Left lung (tissue), 10 donors: ENCODE measurements around the gene PTPRT. TPM values are rescaled to one million over a fixed set of nuclear protein-coding genes. Genes with fewer than 3 reads are reported as not detected.

Source experiments
- ATAC-seq: fragments of 200-7000 bp; cut with Tn5 transposase; one replicate; pipeline ENCODE4 v1.9.1; 2020; ENCODE audit warnings: moderate library complexity
- DNase-seq, 4 donors: peaks; one replicate each; pipeline ENCODE4 v3.0.0-alpha.2; 2013 to 2020
- H3K27ac ChIP-seq, 2 donors: fragments of 200-600 bp; sonication (generic) in 1 of 2; one replicate each; pipeline versions ENCODE4 v1.5.0 to v1.8.0; 2020 to 2021
- H3K27me3 ChIP-seq, 2 donors: fragments of 200-600 bp; sonication (generic) in 1 of 2; one replicate each; pipeline versions ENCODE4 v1.5.0 to v1.8.0; 2020 to 2021
- H3K36me3 ChIP-seq, 2 donors: fragments of 200-600 bp; sonication (generic) in 1 of 2; one replicate each; pipeline versions ENCODE4 v1.5.0 to v1.8.0; 2020 to 2021
- H3K4me1 ChIP-seq, 2 donors: fragments of 200-600 bp; one replicate each; pipeline ENCODE4 v1.8.0; 2021
- H3K4me3 ChIP-seq, 2 donors: fragments of 200-600 bp; sonication (generic) in 1 of 2; one replicate each; pipeline versions ENCODE4 v1.5.0 to v1.8.0; 2020 to 2021; ENCODE audit warnings: mild to moderate bottlenecking in 1 of 2
- H3K9me3 ChIP-seq, 2 donors: fragments of 200-600 bp; sonication (generic) in 1 of 2; one replicate each; pipeline versions ENCODE4 v1.5.0 to v1.8.0; 2020 to 2021
- intact Hi-C, 2 donors: fragments of 100-400 bp; cut with DNase I; formaldehyde crosslinking; loops; one replicate each; pipeline versions ENCODE4 v1.11.2 to v1.14.2; 2022
- polyA plus RNA-seq, 6 donors: library from polyadenylated mRNA; unstranded; fragments of 120-200 nt; gene quantifications; one replicate each; pipeline ENCODE4 v1.2.1, GENCODE V29; 2013; ENCODE audit not compliant: insufficient read length in 6 of 6
- total RNA-seq, 2 donors: library from RNA; stranded (reverse); fragmentation: NEBNext Ultra II Directional; extraction: Animal tissue kit (Norgen Biotek cat#: 25700); gene quantifications; one replicate each; pipeline ENCODE4 v1.2.1, GENCODE V29; 2021
- TF ChIP-seq, protein P1 (sequence below), 2 donors: fragments of 200-600 bp; sonication (generic) in 1 of 2; IDR thresholded peaks; one replicate each; pipeline versions ENCODE4 v1.5.0 to v1.8.0; 2021; ENCODE audit warnings: antibody characterized with exemption in 2 of 2
- donor health status: DM: no; HTN: yes; CAD: no.
- donor health status: DM: no; HTN: no; CAD: no.

Gene PTPRT
- total and polyA plus RNA-seq, 8 donors, result 0.15 to 2.9 (median 1.4) TPM

DNA sequence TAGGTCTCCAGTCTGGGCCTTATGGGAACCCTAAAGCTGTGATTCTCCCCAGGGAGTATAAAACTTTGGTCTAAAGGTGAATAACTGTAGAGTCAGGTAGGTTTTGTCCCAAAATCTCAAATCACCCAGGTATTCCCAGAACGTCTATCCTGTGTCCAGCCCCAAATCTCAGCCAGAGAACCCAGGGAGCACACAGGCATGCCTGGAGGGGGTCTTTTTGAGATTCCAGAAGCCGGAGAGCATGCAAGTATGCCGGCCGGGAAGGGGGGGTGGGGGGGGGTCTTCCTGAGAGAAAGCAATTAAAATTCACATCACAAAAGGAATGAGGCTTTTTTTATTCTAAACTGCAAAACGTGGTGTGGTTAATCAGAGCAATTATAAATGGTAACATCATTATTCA lies 210.0 kb downstream of the PTPRT start:
- Histone ChIP-seq H3K4me1 (no peaks in the 10 kb centered on the region), H3K27ac (no peak overlapping the region), H3K9me3 (no peaks in the 10 kb centered on the region), H3K36me3 (no peaks in the 10 kb centered on the region), H3K27me3 (peaks cover 0 to 13% of the 10 kb centered on the region in 2 donors), H3K4me3 (no peak overlapping the region)
- ATAC-seq, result no peak
- intact Hi-C loops, result no loop called here
- TF ChIP-seq, protein P1, sequence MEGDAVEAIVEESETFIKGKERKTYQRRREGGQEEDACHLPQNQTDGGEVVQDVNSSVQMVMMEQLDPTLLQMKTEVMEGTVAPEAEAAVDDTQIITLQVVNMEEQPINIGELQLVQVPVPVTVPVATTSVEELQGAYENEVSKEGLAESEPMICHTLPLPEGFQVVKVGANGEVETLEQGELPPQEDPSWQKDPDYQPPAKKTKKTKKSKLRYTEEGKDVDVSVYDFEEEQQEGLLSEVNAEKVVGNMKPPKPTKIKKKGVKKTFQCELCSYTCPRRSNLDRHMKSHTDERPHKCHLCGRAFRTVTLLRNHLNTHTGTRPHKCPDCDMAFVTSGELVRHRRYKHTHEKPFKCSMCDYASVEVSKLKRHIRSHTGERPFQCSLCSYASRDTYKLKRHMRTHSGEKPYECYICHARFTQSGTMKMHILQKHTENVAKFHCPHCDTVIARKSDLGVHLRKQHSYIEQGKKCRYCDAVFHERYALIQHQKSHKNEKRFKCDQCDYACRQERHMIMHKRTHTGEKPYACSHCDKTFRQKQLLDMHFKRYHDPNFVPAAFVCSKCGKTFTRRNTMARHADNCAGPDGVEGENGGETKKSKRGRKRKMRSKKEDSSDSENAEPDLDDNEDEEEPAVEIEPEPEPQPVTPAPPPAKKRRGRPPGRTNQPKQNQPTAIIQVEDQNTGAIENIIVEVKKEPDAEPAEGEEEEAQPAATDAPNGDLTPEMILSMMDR (IDR thresholded peaks at IDR 0.05), result no peak
- no peak for DNase-seq

DNA sequence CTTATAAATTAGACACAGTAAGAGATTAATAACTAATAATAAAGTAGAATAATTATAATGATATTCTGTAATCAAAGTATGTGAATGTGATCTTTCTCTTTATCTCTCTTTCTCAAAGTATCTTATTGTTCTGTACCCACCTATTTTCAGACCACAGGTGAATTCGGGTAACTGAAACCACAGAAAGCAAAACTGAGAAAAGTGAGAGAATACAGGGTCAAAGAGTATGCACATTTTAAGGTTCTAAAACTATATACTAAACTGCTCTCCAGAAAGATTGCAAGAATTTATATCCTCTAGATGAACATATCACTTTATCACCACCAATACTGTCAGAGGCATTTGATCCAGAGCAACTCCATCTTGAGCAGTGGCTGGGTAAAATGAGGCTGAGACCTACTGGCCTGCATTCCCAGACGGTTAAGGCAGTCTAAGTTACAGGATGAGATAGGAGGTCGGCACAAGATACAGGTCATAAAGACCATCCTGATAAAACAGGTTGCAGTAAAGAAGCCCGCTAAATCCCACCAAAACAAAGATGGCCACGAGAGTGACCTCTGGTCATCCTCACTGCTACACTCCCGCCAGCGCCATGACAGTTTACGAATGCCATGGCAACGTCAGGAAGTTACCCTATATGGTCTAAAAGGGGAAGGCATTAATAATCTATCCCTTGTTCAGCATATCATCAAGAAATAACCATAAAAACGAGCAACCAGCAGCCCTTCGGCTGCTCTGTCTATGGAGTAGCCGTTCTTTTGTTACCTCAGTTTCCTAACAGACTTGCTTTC lies 211.3 kb downstream of the PTPRT start:
- TF ChIP-seq, protein P1 (IDR thresholded peaks at IDR 0.05), result no peak
- intact Hi-C loops, result no loop called here

DNA sequence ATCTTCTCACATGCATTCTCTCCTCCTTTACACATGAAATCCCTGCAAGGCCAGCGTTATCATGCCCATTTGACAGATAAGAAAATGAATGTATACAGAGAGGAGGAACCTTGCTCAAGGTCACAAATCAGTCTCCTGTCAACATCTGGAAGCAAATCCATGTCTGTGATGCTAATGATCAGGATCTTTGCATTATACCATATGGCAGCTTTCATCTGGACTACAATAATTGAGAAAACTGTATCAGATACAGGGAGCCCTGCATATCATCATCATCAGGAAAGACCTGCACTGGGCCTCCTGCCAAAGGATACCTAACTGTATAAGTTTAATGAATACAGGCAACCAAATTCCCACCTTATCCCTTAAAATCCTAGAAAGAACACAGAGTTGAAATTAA lies 213.7 kb downstream of the PTPRT start:
- H3K9me3 ChIP-seq, result no peaks in the 10 kb centered on the region
- TF ChIP-seq, protein P1 (IDR thresholded peaks at IDR 0.05), result no peak
- no peak overlapping the region for H3K27ac ChIP-seq
- no peak for DNase-seq
- intact Hi-C loops, result no loop called here
- no peaks in the 10 kb centered on the region for H3K4me1 ChIP-seq
- no peak overlapping the region for H3K4me3 ChIP-seq
- no peaks in the 10 kb centered on the region for H3K36me3 ChIP-seq
- peaks cover 0 to 13% of the 10 kb centered on the region in 2 donors for H3K27me3 ChIP-seq
- no peak for ATAC-seq

More for the DNA sequence above, 211.3 kb downstream of the PTPRT start:
- ATAC-seq (no peak), DNase-seq (no peak)
- Histone ChIP-seq H3K36me3 (no peaks in the 10 kb centered on the region), H3K4me3 (no peak overlapping the region), H3K27ac (no peak overlapping the region), H3K9me3 (no peaks in the 10 kb centered on the region), H3K4me1 (no peaks in the 10 kb centered on the region), H3K27me3 (peaks cover 0 to 13% of the 10 kb centered on the region in 2 donors)

DNA sequence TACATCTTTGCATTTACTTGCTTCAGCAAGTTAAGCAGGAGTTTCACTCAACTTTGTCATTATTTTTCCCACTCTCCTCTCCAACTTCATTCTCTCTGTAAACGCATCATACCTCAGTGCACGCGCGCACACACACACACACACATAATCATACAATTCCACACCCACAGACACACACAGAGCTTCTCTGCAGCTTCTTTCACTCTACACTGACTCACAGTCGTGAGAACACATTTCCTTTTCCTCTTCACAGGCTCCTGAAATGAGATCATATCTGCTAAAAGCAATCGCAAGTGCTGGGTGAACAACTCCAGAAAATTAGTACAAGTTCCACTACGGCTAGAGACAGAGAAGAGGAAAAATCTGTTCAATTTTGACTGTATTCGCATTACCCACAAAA lies 215.4 kb downstream of the PTPRT start:
- Histone ChIP-seq H3K4me3 (no peak overlapping the region), H3K9me3 (no peaks in the 10 kb centered on the region), H3K4me1 (no peaks in the 10 kb centered on the region), H3K27me3 (peaks cover 0 to under 1% of the 10 kb centered on the region in 2 donors), H3K27ac (no peak overlapping the region), H3K36me3 (no peaks in the 10 kb centered on the region)
- DNase-seq (no peak), ATAC-seq (no peak)
- TF ChIP-seq, protein P1 (IDR thresholded peaks at IDR 0.05), result no peak
- intact Hi-C loops, result no loop called here

DNA sequence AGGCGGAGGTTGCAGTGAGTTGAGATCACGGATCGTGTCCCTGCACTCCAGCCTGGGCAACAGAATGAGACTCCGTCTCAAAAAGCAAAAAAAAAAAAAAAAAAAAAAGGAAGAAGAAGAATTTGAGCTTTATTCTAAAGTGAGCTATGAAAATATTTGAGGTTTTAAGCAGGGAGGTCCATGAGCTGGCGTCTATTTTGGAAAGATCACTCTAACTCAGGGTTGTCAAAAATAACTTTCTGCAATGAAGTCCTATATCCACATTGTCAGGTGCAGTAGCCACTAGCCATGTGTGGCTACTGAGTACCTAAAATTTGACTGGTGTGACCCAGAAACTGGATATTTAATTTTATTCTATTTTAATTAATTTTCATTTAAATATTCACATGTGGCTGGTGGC lies 217.1 kb downstream of the PTPRT start:
- H3K4me1 ChIP-seq, result no peaks in the 10 kb centered on the region
- no peak overlapping the region for H3K4me3 ChIP-seq
- no peaks in the 10 kb centered on the region for H3K9me3 ChIP-seq
- no peaks in the 10 kb centered on the region for H3K27me3 ChIP-seq
- no peaks in the 10 kb centered on the region for H3K36me3 ChIP-seq
- intact Hi-C loops, result no loop called here
- H3K27ac ChIP-seq, result no peak overlapping the region
- TF ChIP-seq, protein P1 (IDR thresholded peaks at IDR 0.05), result no peak
- no peak for DNase-seq
- ATAC-seq, result no peak
